Pancreas (tissue), 10 donors: ENCODE data around the gene ATG2A. TPM values are rescaled to one million over a fixed set of nuclear protein-coding genes. Genes with fewer than 3 reads are reported as not detected.

Experiments used
- ATAC-seq, 4 donors: fragments of 200-7000 bp; cut with Tn5 transposase; one replicate each; pipeline versions ENCODE4 v1.8.0 to v1.9.1; 2020; ENCODE audit warnings: mild to moderate bottlenecking in 4 of 4, moderate library complexity in 4 of 4
- DNase-seq, 6 donors: peaks; one replicate each; pipeline ENCODE4 v3.0.0-alpha.2; 2020
- FAIRE-seq: peaks from 2 replicates; lab custom pipeline; 2012; peaks lifted over from hg19 to GRCh38; lab: Jason Lieb, UNC
- H3K27ac ChIP-seq, 4 donors: fragments of 200-600 bp; sonication (generic); 1 replicate in 3 of 4; 2 replicates in 1 of 4; pipeline versions ENCODE4 v1.5.0 to v1.8.0; 2020
- H3K27me3 ChIP-seq, 4 donors: fragments of 200-600 bp; one replicate each; pipeline ENCODE4 v1.8.0; 2021
- H3K36me3 ChIP-seq, 3 donors: fragments of 200-600 bp; sonication (generic) in 1 of 3; one replicate each; pipeline versions ENCODE4 v1.5.0 to v1.8.0; 2020 to 2021
- H3K4me1 ChIP-seq, 3 donors: fragments of 200-600 bp; one replicate each; pipeline ENCODE4 v1.8.0; 2021
- H3K4me3 ChIP-seq, 4 donors: fragments of 200-600 bp; sonication (generic) in 2 of 4; one replicate each; pipeline versions ENCODE4 v1.5.0 to v1.8.0; 2020 to 2021
- H3K9me3 ChIP-seq, 4 donors: fragments of 200-600 bp; one replicate each; pipeline ENCODE4 v1.8.0; 2021
- CTCF ChIP-seq, 4 donors: fragments of 200-600 bp; sonication (generic) in 3 of 4; IDR thresholded peaks; one replicate each; pipeline versions ENCODE4 v1.5.0 to v1.8.0; 2021; ENCODE audit warnings: antibody characterized with exemption in 4 of 4
- WGBS, 2 donors: extraction: QIAGEN DNeasy Blood & Tissue Kit; methylation state at CpG; one replicate each; pipeline ENCODE4 v1.1.7; 2013; 5-methylcytosine and 5-hydroxymethylcytosine counted together
- intact Hi-C, 3 donors: fragments of 100-400 bp; cut with DNase I; formaldehyde crosslinking; loops; one replicate each; pipeline versions ENCODE4 v1.11.1 to v1.14.2; 2022
- polyA plus RNA-seq, 2 donors: library from polyadenylated mRNA; stranded (reverse); fragments of 200-250 nt; gene quantifications; one replicate each; pipeline ENCODE4 v1.2.3, GENCODE V29; 2013
- total RNA-seq, 6 donors: library from RNA; stranded (reverse); fragmentation: NEBNext Ultra II Directional in 4 of 6; extraction: Animal tissue kit (Norgen Biotek cat#: 25700) in 4 of 6; gene quantifications; one replicate each; pipeline versions ENCODE4 v1.2.1 to v1.2.4, GENCODE V29; 2021 to 2023
- donor health status: healthy with polysubstance abuse.
- donor health status: DM: no; HTN: no; CAD: no; lungs with moderate emphysema.
- donor health status: DM: no; HTN: no; CAD: no.
- donor health status: control.
- donor health status: control.
- donor health status: Bipolar disorder and iron deficiency.
- donor health status: DM: yes; HTN: yes; CAD: no.
- donor health status: DM: no; HTN: no; CAD: no.
- donor health status: DM: no; HTN: no; CAD: no.
- donor health status: DM: yes; HTN: yes; CAD: no.

ATG2A gene
- total and polyA plus RNA-seq, 8 donors, result 13.3 to 34.1 (median 17.1) TPM

- Histone ChIP-seq H3K9me3 (no peaks in the 10 kb centered on the region), H3K4me1 (peaks cover 0 to 17% (median 4%) of the 10 kb centered on the region in 3 donors), H3K36me3 (peaks cover 2 to 16% (median 2%) of the 10 kb centered on the region in 3 donors), H3K27me3 (no peaks in the 10 kb centered on the region), H3K4me3 (no peak overlapping the region), H3K27ac (no peak overlapping the region)
- 86 to 88% methylated on average over 5 of the region's 5 CpGs for WGBS, 2 donors
- TF ChIP-seq CTCF (IDR thresholded peaks at IDR 0.05), result no peak
- intact Hi-C loops, result no loop called here
- FAIRE-seq, result no peak
- no peak for DNase-seq
- ATAC-seq, result no peak
Observed at GRCh38 chr11:64932324-64932723, 15.3 kb upstream of the ATG2A start.

GRCh38 chr11:64931290-64931689, 14.3 kb upstream of the ATG2A start:
- DNase-seq (no peak), ATAC-seq (no peak), FAIRE-seq (no peak)
- no peak overlapping the region for H3K27ac ChIP-seq
- intact Hi-C loops, result no loop called here
- H3K4me1 ChIP-seq, result peaks cover 0 to 17% (median 4%) of the 10 kb centered on the region in 3 donors
- no peak overlapping the region for H3K4me3 ChIP-seq
- TF ChIP-seq CTCF (IDR thresholded peaks at IDR 0.05), result no peak
- no peaks in the 10 kb centered on the region for H3K9me3 ChIP-seq
- WGBS, 2 donors, result 95 to 96% methylated on average over 7 of the region's 7 CpGs
- peaks cover 2 to 16% (median 2%) of the 10 kb centered on the region in 3 donors for H3K36me3 ChIP-seq
- no peaks in the 10 kb centered on the region for H3K27me3 ChIP-seq

GRCh38 chr11:64930340-64930739, 13.3 kb upstream of the ATG2A start:
- 94 to 98% methylated on average over 6 of the region's 6 CpGs for WGBS, 2 donors
- Histone ChIP-seq H3K27ac (no peak overlapping the region), H3K9me3 (no peaks in the 10 kb centered on the region), H3K4me3 (no peak overlapping the region), H3K4me1 (peaks cover 0 to 14% (median 4%) of the 10 kb centered on the region in 3 donors), H3K27me3 (no peaks in the 10 kb centered on the region), H3K36me3 (peaks cover 2 to 16% (median 2%) of the 10 kb centered on the region in 3 donors)
- intact Hi-C loops, result no loop called here
- no peak for TF ChIP-seq CTCF (IDR thresholded peaks at IDR 0.05)
- FAIRE-seq (no peak), DNase-seq (no peak), ATAC-seq (no peak)

GRCh38 chr11:64929625-64930024, 12.6 kb upstream of the ATG2A start:
- intact Hi-C loops, result no loop called here
- no peak for DNase-seq
- Histone ChIP-seq H3K4me3 (no peak overlapping the region), H3K27ac (no peak overlapping the region), H3K27me3 (no peaks in the 10 kb centered on the region), H3K4me1 (peaks cover 0 to 8% (median 4%) of the 10 kb centered on the region in 3 donors), H3K36me3 (peaks cover 2 to 16% (median 2%) of the 10 kb centered on the region in 3 donors), H3K9me3 (no peaks in the 10 kb centered on the region)
- no peak for FAIRE-seq
- no peak for TF ChIP-seq CTCF (IDR thresholded peaks at IDR 0.05)
- no peak for ATAC-seq
- WGBS, 2 donors, result 85 to 91% methylated on average over 7 of the region's 7 CpGs

GRCh38 chr11:64928957-64929356, 11.9 kb upstream of the ATG2A start:
- FAIRE-seq, result no peak
- no peak overlapping the region for H3K4me3 ChIP-seq
- H3K27ac ChIP-seq, result no peak overlapping the region
- DNase-seq, result no peak
- no peaks in the 10 kb centered on the region for H3K9me3 ChIP-seq
- no peaks in the 10 kb centered on the region for H3K27me3 ChIP-seq
- no peak for TF ChIP-seq CTCF (IDR thresholded peaks at IDR 0.05)
- peaks cover 0 to 2% (median 2%) of the 10 kb centered on the region in 3 donors for H3K4me1 ChIP-seq
- intact Hi-C loops, result no loop called here
- WGBS, 2 donors, result 98% methylated on average over 2 of the region's 2 CpGs
- ATAC-seq, result no peak
- H3K36me3 ChIP-seq, result peaks cover 2 to 16% (median 2%) of the 10 kb centered on the region in 3 donors
